B cell (primary cell): ENCODE results near the gene CCDC88C. TPM values are rescaled to one million over a fixed set of nuclear protein-coding genes. Genes with fewer than 3 reads are reported as not detected.

Experiments used
- ATAC-seq: fragments of 200-7000 bp; cut with Tn5 transposase; one replicate; pipeline ENCODE4 v1.10.0; 2021; ENCODE audit warnings: low read depth, mild to moderate bottlenecking, moderate number of reproducible peaks, moderate library complexity
- CTCF ChIA-PET: fragments of 350-600 bp; sonication (Branson Sonifier 250); formaldehyde crosslinking; loops from one replicate; lab custom pipeline; 2021; ENCODE audit warnings: antibody characterized with exemption, inconsistent platforms; lab: Charles Lee
- POLR2A ChIA-PET: fragments of 350-600 bp; sonication (Branson Sonifier 250); formaldehyde crosslinking; loops from one replicate; lab custom pipeline; 2021; ENCODE audit warnings: antibody characterized with exemption; lab: Charles Lee
- DNase-seq: peaks from one replicate; pipeline ENCODE4 v3.0.0; 2013
- H2AFZ ChIP-seq: 2 replicates; pipeline ENCODE4 v1.6.1; 2012; ENCODE audit warnings: mild to moderate bottlenecking, low read depth, low read length; ENCODE audit not compliant: insufficient read depth, poor library complexity, severe bottlenecking
- H3K27ac ChIP-seq, 2 donors: 1 replicate in 1 of 2; 2 replicates in 1 of 2; pipeline ENCODE4 v1.5.1; 2012 to 2013; ENCODE audit warnings: low read length in 2 of 2, mild to moderate bottlenecking in 2 of 2, moderate library complexity in 1 of 2
- H3K27me3 ChIP-seq, 4 experiments: fragments of 200-600 bp in 1 of 4; sonication (generic) in 1 of 4; replicated peaks in 1 of 4; 1 replicate in 2 of 4; 2 replicates in 2 of 4; pipeline versions ENCODE4 v1.6.1 to v1.7.0; 2013 to 2016; ENCODE audit warnings: low read length in 3 of 4, mild to moderate bottlenecking in 2 of 4, mixed read lengths in 1 of 4, moderate library complexity in 1 of 4; ENCODE audit not compliant: insufficient read depth in 4 of 4, control insufficient read depth in 3 of 4; ENCODE audit errors: control extremely low read depth in 1 of 4
- H3K36me3 ChIP-seq, 2 experiments: replicated peaks in 1 of 2; 1 replicate in 1 of 2; 2 replicates in 1 of 2; pipeline versions ENCODE4 v1.6.1 to v1.7.1; 2013; ENCODE audit warnings: low read length in 1 of 2; ENCODE audit not compliant: insufficient read depth in 2 of 2, control insufficient read depth in 1 of 2; ENCODE audit errors: control extremely low read depth in 1 of 2, extremely low read depth in 1 of 2
- H3K4me1 ChIP-seq, 2 donors: fragments of 200-600 bp in 1 of 2; sonication (generic) in 1 of 2; 1 replicate in 1 of 2; 2 replicates in 1 of 2; pipeline versions ENCODE4 v1.5.1 to v1.6.1; 2013 to 2017; ENCODE audit warnings: low read length in 2 of 2; ENCODE audit not compliant: control insufficient read depth in 2 of 2, insufficient read depth in 2 of 2
- H3K4me2 ChIP-seq: replicated peaks from 2 replicates; pipeline ENCODE3; 2012; ENCODE audit warnings: mild to moderate bottlenecking, low read depth, low read length; ENCODE audit not compliant: poor library complexity, severe bottlenecking
- H3K4me3 ChIP-seq, 5 experiments: fragments of 200-600 bp in 1 of 5; sonication (generic) in 1 of 5; 1 replicate in 3 of 5; 2 replicates in 2 of 5; pipeline versions ENCODE4 v1.5.1 to v1.7.0; 2011 to 2016; ENCODE audit warnings: low read length in 4 of 5, mild to moderate bottlenecking in 4 of 5, low read depth in 2 of 5, control low read depth in 1 of 5, moderate library complexity in 1 of 5; ENCODE audit not compliant: insufficient read depth in 1 of 5; ENCODE audit errors: control extremely low read depth in 1 of 5, extremely low read depth in 1 of 5
- H3K79me2 ChIP-seq: fragments of 200-600 bp; sonication (generic); one replicate; pipeline ENCODE4 v1.6.0; 2016; ENCODE audit warnings: low read length; ENCODE audit not compliant: control insufficient read depth, insufficient read depth
- H3K9ac ChIP-seq: fragments of 200-600 bp; sonication (generic); 2 replicates; pipeline ENCODE4 v1.6.1; 2017; ENCODE audit warnings: mild to moderate bottlenecking, low read length, moderate library complexity
- H3K9me3 ChIP-seq, 3 donors: one replicate each; pipeline versions ENCODE4 v1.6.1 to v1.7.1; 2013; ENCODE audit warnings: low read length in 2 of 3; ENCODE audit not compliant: control insufficient read depth in 2 of 3, insufficient read depth in 1 of 3; ENCODE audit errors: control extremely low read depth in 1 of 3
- H4K20me1 ChIP-seq: 2 replicates; pipeline ENCODE4 v1.6.0; 2012; ENCODE audit warnings: mild to moderate bottlenecking, low read length; ENCODE audit not compliant: insufficient read depth, control insufficient read depth, poor library complexity, severe bottlenecking
- H3K27ac Mint-ChIP-seq: one replicate; pipeline ENCODE4 v1.8.0; 2021; ENCODE audit warnings: mixed read lengths
- H3K27me3 Mint-ChIP-seq: one replicate; pipeline ENCODE4 v1.8.0; 2021; ENCODE audit warnings: mixed read lengths
- H3K4me1 Mint-ChIP-seq: one replicate; pipeline ENCODE4 v1.8.0; 2021; ENCODE audit warnings: mixed read lengths
- H3K4me3 Mint-ChIP-seq: one replicate; pipeline ENCODE4 v1.8.0; 2021; ENCODE audit warnings: mixed read lengths
- H3K9me3 Mint-ChIP-seq: one replicate; pipeline ENCODE4 v1.8.0; 2022; ENCODE audit warnings: mixed read lengths; ENCODE audit not compliant: insufficient read depth
- CTCF ChIP-seq: fragments of 200-600 bp; IDR thresholded peaks from one replicate; pipeline ENCODE4 v1.8.0; 2022; ENCODE audit warnings: antibody characterized with exemption, mild to moderate bottlenecking
- EZH2 ChIP-seq: IDR thresholded peaks from 2 replicates; pipeline ENCODE4 v1.6.1; 2012; ENCODE audit warnings: borderline replicate concordance, low read depth, mild to moderate bottlenecking, moderate library complexity, low read length; ENCODE audit not compliant: insufficient read depth, poor library complexity, severe bottlenecking
- WGBS: methylation state at CpG from one replicate; pipeline ENCODE4 v1.1.5; 2013; ENCODE audit warnings: missing lambda C conversion rate; ENCODE audit not compliant: insufficient coverage; 5-methylcytosine and 5-hydroxymethylcytosine counted together
- intact Hi-C: fragments of 100-400 bp; cut with micrococcal nuclease; formaldehyde crosslinking; loops from one replicate; pipeline ENCODE4 v1.10.0; 2022
- polyA plus RNA-seq: library from polyadenylated mRNA; depleted of rRNA; stranded (reverse); fragments of >200 nt; gene quantifications from 2 replicates; pipeline ENCODE4 v1.2.3, GENCODE V29; 2012
- total RNA-seq, 2 donors: library from RNA; stranded (reverse); fragments of 120-200 nt in 1 of 2; gene quantifications; 1 replicate in 1 of 2; 2 replicates in 1 of 2; pipeline versions ENCODE4 v1.2.3 to v1.2.4, GENCODE V29; 2013 to 2022

CCDC88C gene
- total and polyA plus RNA-seq, 2 donors (not counting 1 experiment from before 2014, with no cell fraction given), result 98.7 to 181 TPM

GRCh38 chr14:91269076-91269991 lies 148.3 kb downstream of the CCDC88C start:
- H3K79me2 ChIP-seq, result no peaks in the 10 kb centered on the region
- peaks cover 9% of the 10 kb centered on the region for H3K4me1 Mint-ChIP-seq
- ATAC-seq (no peak), DNase-seq (no peak)
- H3K4me1 ChIP-seq, result peaks cover 4 to 6% of the 10 kb centered on the region in 2 donors
- H3K4me2 ChIP-seq, result no peak overlapping the region
- 98% methylated on average over 18 of the region's 24 CpGs for WGBS
- POLR2A ChIA-PET, result no interaction called here
- intact Hi-C loops, result no loop called here
- no peaks in the 10 kb centered on the region for H3K9me3 Mint-ChIP-seq
- H3K9me3 ChIP-seq, result no peaks in the 10 kb centered on the region
- no peak overlapping the region for H3K4me3 ChIP-seq
- H3K36me3 ChIP-seq, result peaks cover 2 to 26% of the 10 kb centered on the region in 2 experiments
- peaks cover 6% of the 10 kb centered on the region for H3K27me3 Mint-ChIP-seq
- CTCF ChIA-PET, result interaction anchor here (0.7 to 1.6 kb wide), 4 partner anchors 16 to 225 kb away, joined by 3 to 7 read pairs (median 3); no protein-coding TSS in a partner anchor
- H2AFZ ChIP-seq, result no peak overlapping the region
- no peak overlapping the region for H3K9ac ChIP-seq
- no peak overlapping the region for H3K27ac ChIP-seq
- no peak overlapping the region for H3K4me3 Mint-ChIP-seq
- H3K27ac Mint-ChIP-seq, result peak overlapping the region; percentile 69
- peaks cover 0 to 6% (median 2%) of the 10 kb centered on the region in 4 experiments for H3K27me3 ChIP-seq
- H4K20me1 ChIP-seq, result peaks cover 10% of the 10 kb centered on the region
- TF ChIP-seq EZH2, result no peak
- no peak for TF ChIP-seq CTCF

GRCh38 chr14:91267965-91268437 lies 149.6 kb downstream of the CCDC88C start:
- Mint-ChIP-seq H3K27me3 (peaks cover 15% of the 10 kb centered on the region), H3K4me1 (peaks cover 18% of the 10 kb centered on the region), H3K4me3 (no peak overlapping the region), H3K27ac (no peak overlapping the region), H3K9me3 (no peaks in the 10 kb centered on the region)
- ATAC-seq (no peak), DNase-seq (no peak)
- intact Hi-C loops, result no loop called here
- Histone ChIP-seq H2AFZ (no peak overlapping the region), H3K4me1 (peaks cover 10 to 11% of the 10 kb centered on the region in 2 donors), H3K36me3 (peaks cover 0 to 14% of the 10 kb centered on the region in 2 experiments), H3K27ac (no peak overlapping the region), H3K79me2 (no peaks in the 10 kb centered on the region), H3K27me3 (peaks cover 0 to 11% (median 3%) of the 10 kb centered on the region in 4 experiments), H3K9me3 (no peaks in the 10 kb centered on the region), H3K4me2 (no peak overlapping the region), H4K20me1 (peaks cover under 1% of the 10 kb centered on the region), H3K9ac (no peak overlapping the region), H3K4me3 (no peak overlapping the region)
- TF ChIP-seq CTCF, result no peak
- no peak for TF ChIP-seq EZH2
- POLR2A ChIA-PET, result no interaction called here
- WGBS, result 85% methylated on average over 5 of the region's 7 CpGs
- CTCF ChIA-PET, result interaction anchor here (0.6 to 1.0 kb wide), 2 partner anchors 18 to 24 kb away, joined by 3 read pairs; partner anchors contain the start of gene GPR68
